Measurements from ENCODE around the gene KCNH1.

The KCNH1 gene

DNA sequence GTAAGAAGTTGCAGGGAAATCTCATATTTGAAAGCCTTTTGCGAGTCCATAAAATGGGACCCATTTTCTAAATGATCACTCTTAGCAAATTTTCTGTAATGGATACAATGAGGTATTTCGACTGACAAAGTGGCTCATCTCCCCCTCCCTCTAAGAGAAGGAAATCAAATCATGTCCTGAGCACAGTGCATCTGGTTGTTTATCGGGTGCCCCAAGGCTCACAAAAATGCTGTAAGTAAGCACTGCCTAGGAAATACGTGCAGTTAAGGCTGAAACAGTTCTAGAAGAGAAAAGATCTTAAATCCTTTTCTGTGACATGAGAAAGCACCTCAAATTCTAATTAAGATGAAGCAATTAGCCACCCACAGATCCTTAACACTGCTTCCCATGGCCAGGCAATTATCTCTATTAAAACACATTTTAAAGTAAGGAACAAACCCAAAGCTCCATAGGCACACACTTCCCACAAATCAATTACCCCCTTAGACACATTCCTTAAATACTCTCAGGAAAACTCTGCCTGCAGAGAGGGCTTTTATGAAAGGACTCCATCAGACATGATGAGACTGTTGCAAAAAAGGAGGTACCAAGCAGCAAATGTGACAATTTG lies 216.3 kb downstream of the KCNH1 start:
- Histone ChIP-seq H3K27ac (ENCODE audit: low read length) (no peak overlapping the region), H3K27me3 (ENCODE audit: low read depth, low read length) (no peaks in the 10 kb centered on the region), H3K4me1 (ENCODE audit: control insufficient read depth in 1 of 2, insufficient read depth in 2 of 2, low read length in 2 of 2) (no peaks in the 10 kb centered on the region), H3K36me3 (ENCODE audit: control insufficient read depth in 1 of 2, insufficient read depth in 2 of 2, low read length in 2 of 2) (no peaks in the 10 kb centered on the region), H3K9me3 (ENCODE audit: control insufficient read depth in 1 of 2, low read length in 2 of 2) (no peaks in the 10 kb centered on the region), H3K4me3 (ENCODE audit: low read depth in 1 of 2, low read length in 2 of 2) (no peak overlapping the region)

DNA sequence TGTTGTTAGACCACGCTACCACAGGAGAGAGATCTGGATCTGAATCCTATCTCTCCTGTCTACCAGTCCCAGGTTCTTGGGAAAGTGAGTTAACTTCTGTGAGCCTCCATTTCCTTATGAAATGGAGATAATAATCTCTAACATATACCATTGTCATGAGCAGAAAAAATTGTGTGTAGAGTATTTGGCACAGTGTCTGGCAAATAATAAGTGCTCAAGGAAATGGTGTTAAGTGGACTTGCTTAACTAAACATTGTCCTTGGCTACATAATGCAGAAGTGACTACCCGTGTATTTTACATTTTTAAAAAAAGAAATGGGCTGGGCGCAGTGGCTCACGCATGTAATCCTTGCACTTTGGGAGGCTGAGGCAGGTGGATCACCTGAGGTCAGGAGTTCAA lies 217.4 kb downstream of the KCNH1 start:
- Histone ChIP-seq H3K27me3 (ENCODE audit: low read depth, low read length) (no peaks in the 10 kb centered on the region), H3K4me1 (ENCODE audit: control insufficient read depth in 1 of 2, insufficient read depth in 2 of 2, low read length in 2 of 2) (no peaks in the 10 kb centered on the region), H3K36me3 (ENCODE audit: control insufficient read depth in 1 of 2, insufficient read depth in 2 of 2, low read length in 2 of 2) (no peaks in the 10 kb centered on the region), H3K9me3 (ENCODE audit: control insufficient read depth in 1 of 2, low read length in 2 of 2) (no peaks in the 10 kb centered on the region), H3K4me3 (ENCODE audit: low read depth in 1 of 2, low read length in 2 of 2) (no peak overlapping the region), H3K27ac (ENCODE audit: low read length) (no peak overlapping the region)

DNA sequence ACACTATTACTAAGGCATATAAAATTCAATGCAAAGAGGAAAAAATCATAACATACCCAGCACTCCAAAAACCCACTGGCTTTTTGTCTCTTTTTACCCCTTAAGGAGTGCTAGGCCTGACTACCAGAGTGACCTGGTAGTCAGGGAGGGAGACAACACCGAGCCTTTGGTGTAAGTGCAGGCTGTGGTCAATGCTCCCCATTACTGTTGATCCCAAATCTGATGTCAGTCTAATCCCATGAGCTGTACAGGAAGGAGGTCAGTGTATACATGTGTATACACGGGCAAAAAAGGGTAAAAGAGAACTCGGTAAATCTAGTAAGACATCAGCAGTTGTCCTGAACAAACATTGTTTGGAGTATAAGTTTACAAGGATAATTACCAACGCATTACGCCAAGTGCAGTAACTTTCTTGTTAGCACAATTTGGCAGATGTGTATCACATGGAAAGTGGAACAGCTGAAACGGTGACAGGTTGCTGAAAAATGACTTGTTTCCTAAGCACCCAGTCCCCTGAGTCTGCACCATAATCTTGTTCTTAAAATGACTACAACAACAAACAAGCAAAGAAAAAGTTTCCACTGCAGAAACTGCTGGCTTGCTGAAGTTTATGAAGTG lies 217.9 kb downstream of the KCNH1 start:
- H3K4me1 ChIP-seq (ENCODE audit: control insufficient read depth in 1 of 2, insufficient read depth in 2 of 2, low read length in 2 of 2): no peaks in the 10 kb centered on the region
- H3K36me3 ChIP-seq (ENCODE audit: control insufficient read depth in 1 of 2, insufficient read depth in 2 of 2, low read length in 2 of 2): no peaks in the 10 kb centered on the region
- H3K4me3 ChIP-seq (ENCODE audit: low read depth in 1 of 2, low read length in 2 of 2): no peak overlapping the region
- no peaks in the 10 kb centered on the region for H3K9me3 ChIP-seq (ENCODE audit: control insufficient read depth in 1 of 2, low read length in 2 of 2)
- H3K27ac ChIP-seq (ENCODE audit: low read length): no peak overlapping the region
- no peaks in the 10 kb centered on the region for H3K27me3 ChIP-seq (ENCODE audit: low read depth, low read length)

DNA sequence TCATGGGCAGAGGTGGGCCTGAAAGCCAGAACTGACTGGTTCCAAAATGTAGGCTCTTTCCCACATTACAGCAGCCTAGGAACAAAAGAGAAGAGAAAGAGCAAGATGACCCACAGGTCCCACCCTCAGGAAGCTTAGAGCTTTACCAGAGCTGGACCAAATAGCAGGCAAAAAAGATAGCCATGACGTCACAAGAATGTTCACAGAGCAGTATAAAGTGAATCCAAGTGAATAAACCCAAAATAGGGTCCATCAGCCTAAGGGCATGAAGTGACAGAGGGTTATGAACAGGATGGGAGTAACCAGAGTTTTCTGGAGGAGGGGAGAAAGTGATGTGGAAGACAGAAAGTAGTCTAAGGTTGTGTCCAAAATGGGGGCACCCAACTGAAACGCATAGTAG lies 221.2 kb downstream of the KCNH1 start:
- no peaks in the 10 kb centered on the region for H3K27me3 ChIP-seq (ENCODE audit: low read depth, low read length)
- no peaks in the 10 kb centered on the region for H3K36me3 ChIP-seq (ENCODE audit: control insufficient read depth in 1 of 2, insufficient read depth in 2 of 2, low read length in 2 of 2)
- no peaks in the 10 kb centered on the region for H3K9me3 ChIP-seq (ENCODE audit: control insufficient read depth in 1 of 2, low read length in 2 of 2)
- H3K4me3 ChIP-seq (ENCODE audit: low read depth in 1 of 2, low read length in 2 of 2): no peak overlapping the region
- no peaks in the 10 kb centered on the region for H3K4me1 ChIP-seq (ENCODE audit: control insufficient read depth in 1 of 2, insufficient read depth in 2 of 2, low read length in 2 of 2)
- H3K27ac ChIP-seq (ENCODE audit: low read length): no peak overlapping the region

DNA sequence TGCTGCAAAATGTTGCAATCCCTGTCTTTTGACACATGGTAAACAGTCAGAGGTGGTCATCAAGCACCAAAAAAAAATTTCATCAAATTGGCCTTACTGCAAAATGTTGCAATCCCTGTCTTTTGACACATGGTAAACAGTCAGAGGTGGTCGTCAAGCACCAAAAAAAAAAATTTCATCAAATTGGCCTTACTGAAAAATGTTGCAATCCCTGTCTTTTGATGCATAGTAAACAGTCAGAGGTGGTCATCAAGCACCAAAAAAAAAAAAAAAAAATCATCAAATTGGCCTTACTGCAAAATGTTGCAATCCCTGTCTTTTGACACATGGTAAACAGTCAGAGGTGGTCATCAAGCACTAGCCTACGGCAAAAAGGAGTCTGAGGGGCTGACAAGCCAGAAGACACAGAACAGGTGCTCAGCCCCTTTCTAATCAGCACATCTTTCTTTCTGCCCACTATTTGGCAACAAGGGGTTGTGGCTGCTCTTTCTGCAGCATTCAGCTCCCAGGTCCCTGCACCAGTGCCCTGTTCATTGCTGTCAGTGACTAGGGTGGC lies 223.8 kb downstream of the KCNH1 start:
- no peaks in the 10 kb centered on the region for H3K27me3 ChIP-seq (ENCODE audit: low read depth, low read length)
- no peak overlapping the region for H3K27ac ChIP-seq (ENCODE audit: low read length)
- H3K4me3 ChIP-seq (ENCODE audit: low read depth in 1 of 2, low read length in 2 of 2): no peak overlapping the region
- H3K9me3 ChIP-seq (ENCODE audit: control insufficient read depth in 1 of 2, low read length in 2 of 2): no peaks in the 10 kb centered on the region
- H3K36me3 ChIP-seq (ENCODE audit: control insufficient read depth in 1 of 2, insufficient read depth in 2 of 2, low read length in 2 of 2): no peaks in the 10 kb centered on the region
- H3K4me1 ChIP-seq (ENCODE audit: control insufficient read depth in 1 of 2, insufficient read depth in 2 of 2, low read length in 2 of 2): no peaks in the 10 kb centered on the region

DNA sequence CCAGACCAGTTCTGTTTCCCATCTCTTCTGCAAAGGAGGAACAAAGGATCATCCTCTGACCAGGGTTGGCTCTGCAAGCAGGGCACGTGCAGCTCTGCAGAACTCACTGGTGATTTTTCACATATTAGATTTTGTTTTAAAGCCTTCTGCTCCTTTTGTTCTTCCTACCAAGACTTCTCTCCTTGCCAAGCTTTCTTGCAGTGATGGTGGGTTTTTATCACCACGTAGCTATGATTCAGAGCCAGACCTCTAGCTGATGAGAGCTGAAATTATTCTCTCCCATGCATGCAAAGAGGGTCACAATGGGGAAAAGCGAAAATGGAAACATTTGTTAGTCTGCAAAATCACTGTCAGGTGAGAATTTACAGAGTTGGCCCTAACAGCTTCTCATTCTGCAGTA lies 225.2 kb downstream of the KCNH1 start:
- Histone ChIP-seq H3K9me3 (ENCODE audit: control insufficient read depth in 1 of 2, low read length in 2 of 2) (no peaks in the 10 kb centered on the region), H3K27ac (ENCODE audit: low read length) (no peak overlapping the region), H3K36me3 (ENCODE audit: control insufficient read depth in 1 of 2, insufficient read depth in 2 of 2, low read length in 2 of 2) (no peaks in the 10 kb centered on the region), H3K27me3 (ENCODE audit: low read depth, low read length) (no peaks in the 10 kb centered on the region), H3K4me1 (ENCODE audit: control insufficient read depth in 1 of 2, insufficient read depth in 2 of 2, low read length in 2 of 2) (no peaks in the 10 kb centered on the region), H3K4me3 (ENCODE audit: low read depth in 1 of 2, low read length in 2 of 2) (no peak overlapping the region)

DNA sequence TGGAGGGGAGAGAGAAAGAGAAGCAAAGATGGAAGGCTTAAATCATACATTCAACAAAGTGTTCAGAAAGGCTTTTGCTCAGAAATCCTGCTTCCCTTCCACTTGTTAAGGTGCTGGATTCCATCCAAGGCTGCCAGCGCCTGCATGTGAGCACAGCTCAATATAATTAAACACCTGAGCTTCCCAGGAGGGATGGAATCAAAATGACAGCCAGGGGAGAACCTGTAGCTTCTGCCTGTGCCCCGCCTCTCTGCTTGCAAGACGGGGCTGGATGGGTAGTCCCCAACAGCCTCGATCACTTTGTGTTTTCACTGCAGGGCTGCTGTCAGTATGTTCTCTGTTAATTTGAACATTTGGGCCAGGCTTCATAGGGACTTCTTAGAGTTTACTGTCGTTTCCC lies 225.7 kb downstream of the KCNH1 start:
- no peaks in the 10 kb centered on the region for H3K4me1 ChIP-seq (ENCODE audit: control insufficient read depth in 1 of 2, insufficient read depth in 2 of 2, low read length in 2 of 2)
- no peak overlapping the region for H3K27ac ChIP-seq (ENCODE audit: low read length)

DNA sequence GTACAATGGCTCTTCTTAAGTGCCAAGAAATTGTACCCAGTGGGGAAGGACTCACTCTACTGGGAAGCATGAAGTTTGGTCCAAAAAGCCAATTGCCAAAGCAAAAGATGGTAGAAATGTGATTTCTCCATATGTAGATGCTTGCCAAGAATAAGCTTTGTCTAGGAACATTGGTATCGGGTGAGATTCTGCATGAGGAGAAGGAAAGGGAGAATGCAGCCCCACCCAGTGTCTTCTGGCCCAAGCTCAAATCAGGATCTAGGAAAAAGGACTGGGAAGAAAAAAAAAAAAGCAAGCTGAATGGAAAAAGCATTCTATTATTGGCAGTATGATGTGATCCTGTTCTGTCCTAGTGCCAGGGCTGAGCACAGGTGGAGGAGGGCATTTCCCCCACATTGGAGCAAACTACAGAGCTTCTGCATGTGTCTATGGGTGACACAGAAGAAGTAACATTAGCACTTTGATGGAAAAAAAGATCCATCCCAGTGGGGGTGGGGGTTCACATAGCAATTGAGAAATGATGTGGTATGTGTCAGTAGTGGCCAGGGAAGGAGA lies 226.6 kb downstream of the KCNH1 start:
- no peaks in the 10 kb centered on the region for H3K4me1 ChIP-seq (ENCODE audit: control insufficient read depth in 1 of 2, insufficient read depth in 2 of 2, low read length in 2 of 2)
- no peaks in the 10 kb centered on the region for H3K36me3 ChIP-seq (ENCODE audit: control insufficient read depth in 1 of 2, insufficient read depth in 2 of 2, low read length in 2 of 2)
- no peak overlapping the region for H3K4me3 ChIP-seq (ENCODE audit: low read depth in 1 of 2, low read length in 2 of 2)
- H3K27me3 ChIP-seq (ENCODE audit: low read depth, low read length): no peaks in the 10 kb centered on the region
- H3K27ac ChIP-seq (ENCODE audit: low read length): no peak overlapping the region
- H3K9me3 ChIP-seq (ENCODE audit: control insufficient read depth in 1 of 2, low read length in 2 of 2): no peaks in the 10 kb centered on the region

More for the DNA sequence above, 225.7 kb downstream of the KCNH1 start:
- H3K27me3 ChIP-seq (ENCODE audit: low read depth, low read length): no peaks in the 10 kb centered on the region
- no peak overlapping the region for H3K4me3 ChIP-seq (ENCODE audit: low read depth in 1 of 2, low read length in 2 of 2)
- no peaks in the 10 kb centered on the region for H3K9me3 ChIP-seq (ENCODE audit: control insufficient read depth in 1 of 2, low read length in 2 of 2)
- H3K36me3 ChIP-seq (ENCODE audit: control insufficient read depth in 1 of 2, insufficient read depth in 2 of 2, low read length in 2 of 2): no peaks in the 10 kb centered on the region

DNA sequence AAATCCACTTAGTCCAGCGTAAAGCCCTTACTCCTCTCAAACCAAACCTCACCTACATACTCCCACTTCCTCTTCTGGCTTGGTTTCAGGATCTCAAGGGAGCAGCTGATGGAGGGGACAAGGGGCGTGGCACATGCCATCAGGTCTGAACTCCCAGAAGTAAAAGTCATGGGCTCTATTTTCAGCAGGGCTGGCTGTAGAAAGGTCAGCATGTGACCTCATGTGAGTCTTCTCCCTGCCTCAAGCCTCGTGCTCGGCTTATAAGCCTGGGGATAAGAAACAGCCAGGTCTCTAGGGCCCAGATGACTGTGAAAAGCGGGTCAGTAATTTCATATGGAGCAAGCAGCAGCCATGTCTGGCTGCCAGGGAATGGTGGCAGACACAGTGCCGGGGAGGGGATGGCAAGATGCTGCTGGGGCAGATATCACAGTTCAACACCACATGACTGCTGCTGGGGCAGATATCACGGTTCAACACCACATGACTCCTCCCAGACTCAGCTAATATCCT lies 227.9 kb downstream of the KCNH1 start:
- H3K4me1 ChIP-seq (ENCODE audit: control insufficient read depth in 1 of 2, insufficient read depth in 2 of 2, low read length in 2 of 2): no peaks in the 10 kb centered on the region
- no peak overlapping the region for H3K27ac ChIP-seq (ENCODE audit: low read length)
- H3K36me3 ChIP-seq (ENCODE audit: control insufficient read depth in 1 of 2, insufficient read depth in 2 of 2, low read length in 2 of 2): no peaks in the 10 kb centered on the region
- no peaks in the 10 kb centered on the region for H3K27me3 ChIP-seq (ENCODE audit: low read depth, low read length)
- no peaks in the 10 kb centered on the region for H3K9me3 ChIP-seq (ENCODE audit: control insufficient read depth in 1 of 2, low read length in 2 of 2)
- H3K4me3 ChIP-seq (ENCODE audit: low read depth in 1 of 2, low read length in 2 of 2): no peak overlapping the region

DNA sequence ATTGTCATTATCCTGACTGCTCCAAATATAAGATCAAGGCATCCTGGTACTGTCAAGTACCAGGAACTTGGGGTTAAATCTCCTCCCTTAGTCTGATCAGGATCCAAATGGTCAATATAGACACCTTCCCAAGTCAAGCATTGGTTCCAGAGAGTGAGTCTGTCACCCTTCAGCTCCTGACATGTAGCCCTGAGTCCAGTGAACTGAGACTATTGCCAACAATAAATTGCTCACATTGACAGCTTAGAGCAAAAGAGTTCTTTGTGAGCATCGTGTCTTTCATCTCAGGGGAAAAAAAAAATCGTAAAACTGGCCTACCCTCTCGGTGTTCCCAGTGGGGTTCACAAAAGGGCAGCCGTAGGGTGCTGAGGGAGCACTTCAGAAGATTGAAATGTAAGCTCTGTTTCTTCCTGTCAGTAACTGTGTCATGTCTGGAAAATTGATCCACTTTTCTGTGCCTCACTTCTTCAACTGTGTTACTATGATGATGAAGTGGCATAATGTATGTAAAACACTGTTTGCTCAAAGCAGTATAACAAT lies 228.5 kb downstream of the KCNH1 start:
- H3K27ac ChIP-seq (ENCODE audit: low read length): no peak overlapping the region

DNA sequence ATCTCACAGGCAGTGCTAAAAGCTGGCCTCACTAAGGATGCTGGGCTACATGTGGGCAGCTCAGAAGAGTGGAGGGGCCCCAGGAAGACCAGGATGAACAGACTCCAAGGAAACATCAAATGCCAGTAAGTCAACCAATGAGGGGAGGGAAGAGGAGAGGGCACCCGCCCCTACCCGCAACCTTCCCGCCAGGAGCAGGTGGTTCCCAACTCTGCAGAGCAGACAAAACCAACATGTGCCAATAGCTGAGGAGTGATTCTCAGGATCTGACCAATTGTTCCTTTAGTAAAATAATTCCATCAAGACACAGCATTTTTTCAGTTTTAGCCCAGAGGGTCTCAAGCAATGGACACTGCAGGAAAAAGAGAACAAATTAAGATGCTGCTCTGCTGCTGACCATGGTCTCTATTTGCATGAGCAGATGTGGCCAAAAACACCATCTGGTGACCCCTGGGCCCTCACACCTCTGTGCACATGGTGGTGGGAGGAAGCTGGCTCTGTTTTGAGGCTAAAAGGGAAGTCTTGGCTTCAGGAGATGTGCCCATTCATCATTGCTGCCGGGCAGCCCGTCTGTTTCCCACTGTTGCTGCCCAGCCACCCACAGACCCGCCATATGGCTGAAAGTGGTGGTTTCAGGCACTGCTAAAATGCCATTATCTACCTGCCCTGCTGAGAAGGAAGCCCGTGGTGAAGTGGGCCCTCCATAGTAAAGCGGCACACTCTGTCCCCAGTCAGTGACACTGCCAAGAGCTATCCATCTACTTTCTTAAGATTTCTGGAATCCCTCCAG lies 231.8 kb downstream of the KCNH1 start:
- no peak overlapping the region for H3K4me3 ChIP-seq (ENCODE audit: low read depth in 1 of 2, low read length in 2 of 2)
- no peaks in the 10 kb centered on the region for H3K36me3 ChIP-seq (ENCODE audit: control insufficient read depth in 1 of 2, insufficient read depth in 2 of 2, low read length in 2 of 2)
- H3K27me3 ChIP-seq (ENCODE audit: low read depth, low read length): no peaks in the 10 kb centered on the region
- no peaks in the 10 kb centered on the region for H3K9me3 ChIP-seq (ENCODE audit: control insufficient read depth in 1 of 2, low read length in 2 of 2)
- no peaks in the 10 kb centered on the region for H3K4me1 ChIP-seq (ENCODE audit: control insufficient read depth in 1 of 2, insufficient read depth in 2 of 2, low read length in 2 of 2)
- H3K27ac ChIP-seq (ENCODE audit: low read length): no peak overlapping the region

More for the DNA sequence above, 228.5 kb downstream of the KCNH1 start:
- no peaks in the 10 kb centered on the region for H3K9me3 ChIP-seq (ENCODE audit: control insufficient read depth in 1 of 2, low read length in 2 of 2)
- no peaks in the 10 kb centered on the region for H3K27me3 ChIP-seq (ENCODE audit: low read depth, low read length)
- H3K4me3 ChIP-seq (ENCODE audit: low read depth in 1 of 2, low read length in 2 of 2): no peak overlapping the region
- H3K36me3 ChIP-seq (ENCODE audit: control insufficient read depth in 1 of 2, insufficient read depth in 2 of 2, low read length in 2 of 2): no peaks in the 10 kb centered on the region
- no peaks in the 10 kb centered on the region for H3K4me1 ChIP-seq (ENCODE audit: control insufficient read depth in 1 of 2, insufficient read depth in 2 of 2, low read length in 2 of 2)

Measured in muscle layer of duodenum (tissue), 2 donors.